Vagina (tissue), 2 donors: ENCODE results near the gene ERP27.

ENCODE experiments used
- CTCF ChIP-seq, 3 experiments: fragments of 450-650 bp in 2 of 3; fragments of 200-600 bp in 1 of 3; sonication (generic) in 1 of 3; IDR thresholded peaks; one replicate each; pipeline ENCODE4 v1.5.1; 2017 to 2019; ENCODE audit warnings: antibody characterized with exemption in 3 of 3, mild to moderate bottlenecking in 2 of 3, moderate library complexity in 2 of 3
- POLR2A ChIP-seq, 2 donors: fragments of 450-650 bp; IDR thresholded peaks; one replicate each; pipeline ENCODE4 v1.6.1; 2017; ENCODE audit warnings: antibody characterized with exemption in 2 of 2, mild to moderate bottlenecking in 2 of 2, moderate library complexity in 2 of 2
- POLR2AphosphoS5 ChIP-seq, 2 donors: sonication (generic); formaldehyde crosslinking; IDR thresholded peaks; one replicate each; pipeline ENCODE4 v1.9.0; 2017; ENCODE audit warnings: antibody characterized with exemption in 2 of 2, mild to moderate bottlenecking in 2 of 2, low read depth in 1 of 2; ENCODE audit not compliant: insufficient read depth in 1 of 2

DNA sequence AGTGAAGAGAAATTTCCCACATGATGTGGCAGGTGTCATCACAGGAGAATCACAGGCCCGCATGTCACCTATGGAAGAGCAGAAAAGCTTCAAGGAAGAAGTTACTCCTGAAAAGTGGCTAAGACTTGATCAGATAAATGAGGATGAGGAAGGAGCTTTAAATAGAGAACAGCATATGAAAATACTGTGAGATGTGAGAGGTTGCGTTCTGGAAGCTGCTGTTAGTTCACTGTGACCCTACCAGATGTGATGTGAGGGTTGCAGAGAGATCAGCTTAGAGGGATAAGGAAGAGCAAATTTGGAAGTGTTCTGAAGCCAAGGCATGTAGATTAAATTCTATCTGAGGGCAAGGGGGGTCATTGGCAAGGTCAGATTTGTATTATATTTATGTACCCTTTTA is 17.1 kb downstream of the ERP27 start:
- TF ChIP-seq CTCF (IDR thresholded peaks at IDR 0.05): no peak
- no peak for TF ChIP-seq POLR2A (IDR thresholded peaks at IDR 0.05)
- no peak for TF ChIP-seq POLR2AphosphoS5 (IDR thresholded peaks at IDR 0.05; ENCODE audit: insufficient read depth in 1 of 2, low read depth in 1 of 2)
